Measurements from ENCODE around the gene DKKL1.
A peak's percentile ranks its signal among the peaks of the same experiment; 100 is the strongest.

DKKL1 gene

DNA sequence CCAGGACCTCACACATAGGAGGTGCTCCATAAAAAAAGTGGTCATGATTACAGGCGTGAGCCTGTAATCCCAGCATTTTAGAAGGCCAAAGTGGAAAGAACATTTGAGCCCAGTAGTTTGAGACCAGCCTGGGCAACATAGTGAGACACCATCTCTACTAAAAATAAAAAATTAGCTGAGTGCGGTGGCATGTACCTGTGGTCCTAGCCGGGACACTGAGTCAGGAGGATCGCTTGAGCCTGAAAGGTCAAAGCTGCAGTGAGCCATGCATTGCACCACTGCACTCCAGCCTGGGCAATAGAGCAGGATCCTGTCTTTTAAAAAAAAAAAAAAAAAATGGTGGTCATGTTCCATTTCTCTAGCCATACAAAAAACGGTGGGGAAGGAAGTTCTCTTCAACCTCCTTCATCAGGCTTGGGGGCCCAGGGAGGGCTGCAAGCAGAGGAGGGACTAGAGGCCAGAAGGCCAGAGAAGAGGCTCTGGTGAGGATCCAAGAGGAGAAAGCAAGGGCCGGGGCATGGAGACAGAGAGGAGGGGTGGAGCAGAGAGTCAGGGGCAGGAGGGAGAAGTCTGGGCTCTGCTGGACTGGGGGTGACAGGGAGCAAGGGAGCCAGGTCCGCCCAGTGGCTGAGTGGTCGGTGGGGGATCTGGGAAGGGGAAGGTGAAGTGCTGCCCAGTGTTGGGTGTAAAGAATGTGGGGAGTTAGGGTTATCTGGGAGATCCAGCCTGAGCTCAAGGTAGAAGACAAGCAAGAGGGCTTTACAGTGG is 33.2 kb downstream of the DKKL1 start:
- DNase-seq = no peak

DNA sequence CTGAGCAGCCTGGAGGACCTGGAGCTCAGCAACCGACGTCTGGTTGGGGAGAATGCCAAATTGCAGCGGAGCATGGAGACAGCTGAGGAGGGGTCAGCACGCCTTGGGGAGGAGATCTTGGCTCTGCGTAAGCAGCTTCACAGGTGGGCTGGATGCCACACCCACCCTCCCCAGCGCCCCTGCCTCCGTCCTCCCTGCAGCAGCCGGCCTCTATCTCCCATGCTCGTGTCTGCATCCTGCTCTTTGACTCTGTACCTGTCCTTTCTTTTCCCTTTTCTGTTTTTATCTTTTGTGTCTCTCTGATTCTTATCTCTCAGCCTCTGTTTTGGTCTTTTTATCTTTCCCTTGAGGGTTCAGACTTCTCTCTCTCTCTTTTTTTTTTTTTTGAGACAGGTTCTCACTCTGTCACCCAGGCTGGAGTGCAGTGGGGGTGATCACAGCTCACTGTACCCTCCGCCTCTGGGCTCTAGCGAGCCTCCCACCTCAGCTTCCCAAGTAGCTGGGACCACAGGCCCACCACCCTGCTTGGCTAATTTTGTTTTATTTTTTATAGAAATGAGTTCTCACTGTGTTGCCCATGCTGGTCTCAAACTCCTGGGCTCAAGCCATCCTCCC is 34.4 kb downstream of the DKKL1 start:
- DNase-seq = no peak

DNA sequence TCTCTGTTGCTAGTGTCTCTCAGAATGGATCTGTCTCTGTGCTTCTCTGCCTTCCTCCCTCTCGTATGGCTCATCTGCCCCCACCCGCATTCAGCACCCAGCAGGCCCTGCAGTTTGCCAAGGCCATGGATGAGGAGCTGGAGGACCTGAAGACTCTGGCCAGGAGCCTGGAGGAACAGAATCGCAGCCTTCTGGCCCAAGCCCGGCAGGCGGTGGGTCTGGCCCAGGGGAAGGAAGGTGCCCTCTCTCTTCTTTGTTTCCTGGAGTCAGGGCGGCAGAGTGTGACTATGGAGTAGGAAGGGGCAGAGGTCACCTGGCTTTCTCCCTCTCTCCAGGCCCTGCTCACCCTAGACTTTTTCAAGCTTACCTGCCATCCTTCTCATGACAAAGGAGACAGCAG is 35.3 kb downstream of the DKKL1 start:
- no peak for DNase-seq

DNA sequence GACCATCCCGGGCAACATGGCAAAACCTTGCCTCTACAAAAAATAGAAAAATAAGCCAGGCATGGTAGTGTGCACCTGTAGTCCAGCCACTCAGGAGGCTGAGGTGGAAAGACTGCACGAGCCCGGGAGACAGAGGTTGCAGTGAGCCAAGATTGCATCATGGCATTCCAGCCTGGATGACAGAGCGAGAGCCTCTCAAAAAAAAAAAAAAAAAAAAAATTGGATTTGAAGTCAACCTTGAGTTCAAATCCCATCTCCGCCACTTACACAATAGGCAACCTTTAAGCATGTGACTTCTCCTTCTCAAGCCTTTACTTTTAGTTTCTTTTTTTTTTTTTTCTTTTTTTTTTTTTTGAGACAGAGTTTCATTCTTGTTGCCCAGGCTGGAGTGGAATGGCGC is 36.4 kb downstream of the DKKL1 start:
- no peak for DNase-seq

DNA sequence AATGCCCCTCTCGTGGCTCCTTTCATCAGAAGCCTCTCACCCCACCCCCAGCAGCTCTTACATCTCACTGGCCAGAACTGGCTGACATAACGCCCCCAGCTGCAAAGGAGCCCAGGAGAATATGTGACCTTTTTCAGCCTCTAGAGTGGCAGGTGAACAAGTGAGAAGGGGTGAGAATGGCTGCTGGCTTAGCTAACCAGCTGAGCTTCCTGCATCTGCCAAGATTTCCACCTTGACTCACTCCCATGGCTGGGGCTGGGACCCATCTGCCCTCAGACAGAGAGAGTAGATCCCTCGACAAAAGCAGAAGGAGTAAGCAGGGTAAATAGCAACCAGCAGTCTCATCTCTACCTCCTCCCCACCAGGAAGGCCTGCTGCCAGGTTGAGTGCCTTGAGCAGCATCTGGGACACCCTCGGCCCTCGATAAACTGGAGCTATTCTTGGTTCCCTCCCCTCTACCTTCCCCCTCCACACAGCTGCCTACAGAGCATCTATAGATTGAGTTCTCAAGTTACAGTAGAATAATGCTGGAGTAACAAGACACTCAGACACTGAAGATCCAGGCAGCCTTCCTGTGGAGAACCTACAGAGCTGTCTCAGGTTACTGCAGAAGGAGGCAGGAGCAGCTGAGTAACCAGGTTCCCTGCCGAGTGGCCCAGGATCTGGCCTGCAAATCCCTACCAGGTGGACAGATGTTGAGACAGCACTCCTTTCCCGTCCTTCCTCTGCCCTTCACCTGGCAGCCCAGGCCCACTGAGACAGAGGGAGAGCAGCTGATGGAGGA is 39.9 kb downstream of the DKKL1 start:
- peak; percentile 5 for DNase-seq

DNA sequence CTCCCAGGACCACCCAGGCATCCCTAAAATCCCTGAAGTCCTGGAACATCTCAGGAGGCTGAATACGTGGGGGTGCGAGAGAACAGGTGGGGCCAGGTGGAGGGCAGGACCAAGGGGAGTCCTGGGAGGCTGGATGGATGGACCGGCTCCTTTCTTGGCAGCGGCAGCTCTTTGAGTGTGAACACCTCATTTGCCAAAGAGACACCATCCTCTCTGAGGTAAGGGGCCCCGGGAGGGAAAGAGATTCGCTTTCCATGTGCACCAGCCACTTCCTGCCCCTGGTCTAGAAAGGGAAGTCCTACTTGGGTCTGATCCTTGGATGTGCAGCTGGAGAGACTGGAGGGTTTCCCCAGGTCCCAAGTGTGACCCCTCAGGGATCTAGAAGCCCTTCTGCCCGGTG is 43.4 kb downstream of the DKKL1 start:
- no peak for DNase-seq

DNA sequence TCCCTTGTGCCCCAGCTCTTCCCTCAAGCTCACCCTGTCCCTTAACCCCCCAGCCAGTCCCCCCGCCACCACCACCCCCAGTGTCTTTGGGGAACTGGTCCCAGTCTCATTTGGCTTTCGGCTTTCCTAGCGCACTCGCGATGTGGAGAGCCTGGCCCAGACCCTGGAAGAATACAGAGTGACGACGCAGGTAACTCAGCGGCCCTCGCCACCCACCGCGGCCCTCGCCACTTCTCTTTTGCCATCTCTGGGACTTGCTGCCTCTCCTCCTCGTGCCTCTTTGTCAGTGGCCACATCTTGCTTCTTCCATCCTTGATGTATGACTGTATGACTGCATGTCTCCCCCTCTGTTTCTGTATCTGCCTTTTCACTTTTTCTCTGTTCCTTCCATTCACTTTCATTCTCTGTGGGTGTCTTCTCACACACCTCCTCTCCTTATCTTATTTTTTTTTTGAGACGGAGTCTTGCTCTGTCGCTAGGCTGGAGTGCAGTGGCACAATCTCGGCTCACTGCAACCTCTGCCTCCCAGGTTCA is 43.9 kb downstream of the DKKL1 start:
- no peak for DNase-seq

DNA sequence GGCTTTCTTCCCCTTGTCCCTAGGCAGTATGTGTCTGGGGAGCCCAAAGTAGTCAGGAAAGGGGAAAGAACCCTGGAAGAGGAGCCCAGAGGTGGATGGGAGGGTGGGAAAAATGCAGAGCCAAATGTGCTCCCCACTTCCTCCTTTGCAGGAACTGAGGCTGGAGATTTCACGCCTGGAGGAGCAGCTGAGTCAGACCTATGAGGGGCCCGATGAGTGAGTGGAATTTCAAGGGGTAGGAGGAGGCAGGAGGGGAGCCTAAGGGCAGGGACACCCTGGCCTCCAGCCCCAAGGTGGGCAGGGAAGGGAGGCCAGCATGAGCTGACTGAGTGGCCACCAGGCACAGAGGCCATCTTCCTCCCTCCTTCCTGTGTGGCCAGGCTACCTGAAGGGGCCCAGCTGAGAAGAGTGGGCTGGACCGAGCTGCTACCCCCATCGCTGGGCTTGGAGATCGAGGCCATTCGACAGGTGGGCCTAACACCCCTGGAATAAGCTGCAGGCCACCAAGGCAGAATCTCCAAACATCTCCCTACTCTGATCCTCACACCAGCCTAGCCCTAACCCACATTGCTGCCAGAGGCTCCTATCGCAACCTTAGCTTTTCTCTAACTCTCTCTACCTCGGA is 45.3 kb downstream of the DKKL1 start:
- no peak for DNase-seq

DNA sequence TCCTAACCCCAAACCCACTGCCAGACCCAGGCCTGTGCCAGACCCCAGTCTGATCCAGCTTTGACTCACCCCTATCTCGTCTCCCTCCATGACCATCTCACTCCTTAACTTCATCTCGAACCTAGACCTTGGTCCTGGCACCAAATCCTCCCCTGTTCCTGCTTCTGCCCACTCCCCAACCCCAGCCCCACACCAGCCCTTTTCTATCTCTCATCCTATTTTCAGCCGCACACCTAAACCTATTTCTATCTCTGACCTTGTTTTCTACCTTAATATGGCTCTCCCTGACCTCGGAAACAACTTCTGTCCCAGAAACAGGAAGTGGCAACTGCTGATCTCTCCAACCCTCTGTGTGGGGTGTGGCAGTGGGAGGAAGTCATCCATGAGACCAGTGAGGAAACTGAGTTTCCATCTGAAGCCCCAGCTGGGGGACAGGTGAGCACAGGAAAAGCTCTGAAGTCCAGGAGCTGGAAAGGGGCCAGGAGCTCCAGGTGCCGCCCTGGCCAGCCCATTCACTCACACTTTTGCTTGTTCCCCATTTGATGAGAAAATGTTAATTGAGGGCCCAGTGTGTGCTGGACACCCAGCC is 45.9 kb downstream of the DKKL1 start:
- no peak for DNase-seq

DNA sequence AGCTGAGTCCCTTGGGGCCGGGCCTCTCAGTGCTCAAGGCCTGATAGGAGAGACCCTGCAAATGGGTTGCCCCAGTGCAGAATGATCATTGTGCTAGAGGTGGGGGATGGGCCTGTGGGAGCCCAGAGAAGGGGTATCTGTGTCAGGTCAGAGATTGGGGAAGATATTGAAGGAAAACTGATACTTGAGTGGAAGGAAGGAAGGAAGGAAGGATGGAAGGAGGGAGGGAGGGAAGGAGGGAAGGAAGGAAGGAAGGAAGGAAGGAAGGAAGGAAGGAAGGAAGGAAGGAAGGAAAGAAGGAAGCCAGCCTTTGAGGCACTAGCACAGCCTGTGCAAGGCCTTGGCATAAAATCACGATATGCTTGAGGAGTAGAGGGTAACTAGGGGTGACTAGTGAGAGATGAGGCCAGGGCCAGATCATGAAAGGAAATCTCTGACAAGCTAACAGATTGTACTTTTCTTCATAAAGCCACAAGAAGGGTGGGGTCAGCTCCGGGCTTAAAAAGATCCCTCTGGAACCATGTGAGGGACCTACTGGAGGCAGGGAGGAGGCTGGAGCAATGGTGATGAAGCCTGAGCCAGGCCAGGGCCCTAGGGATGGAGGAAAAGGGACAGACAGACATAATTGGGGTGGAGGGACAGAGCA is 48.1 kb downstream of the DKKL1 start:
- no peak for DNase-seq

DNA sequence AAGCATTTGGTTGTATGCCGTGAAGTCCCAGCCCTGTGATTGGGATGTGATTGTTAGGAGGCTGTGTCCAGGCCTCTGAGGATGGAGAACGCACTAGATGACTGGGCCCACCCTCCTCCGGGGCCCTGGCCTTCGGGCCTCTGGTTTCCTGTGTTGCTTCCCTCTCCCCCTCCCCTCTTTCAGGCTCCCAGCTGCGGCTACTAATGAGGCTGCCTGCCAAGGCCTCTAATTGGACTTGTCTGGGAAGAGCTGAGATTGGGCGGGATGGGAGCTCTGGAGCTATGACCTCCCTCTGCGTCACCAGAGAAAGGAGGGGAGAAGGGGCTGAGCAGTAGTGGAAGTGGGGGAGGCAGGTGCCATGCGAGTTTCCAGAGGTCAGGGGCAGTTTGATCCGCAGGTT is 49.7 kb downstream of the DKKL1 start:
- no peak for DNase-seq

DNA sequence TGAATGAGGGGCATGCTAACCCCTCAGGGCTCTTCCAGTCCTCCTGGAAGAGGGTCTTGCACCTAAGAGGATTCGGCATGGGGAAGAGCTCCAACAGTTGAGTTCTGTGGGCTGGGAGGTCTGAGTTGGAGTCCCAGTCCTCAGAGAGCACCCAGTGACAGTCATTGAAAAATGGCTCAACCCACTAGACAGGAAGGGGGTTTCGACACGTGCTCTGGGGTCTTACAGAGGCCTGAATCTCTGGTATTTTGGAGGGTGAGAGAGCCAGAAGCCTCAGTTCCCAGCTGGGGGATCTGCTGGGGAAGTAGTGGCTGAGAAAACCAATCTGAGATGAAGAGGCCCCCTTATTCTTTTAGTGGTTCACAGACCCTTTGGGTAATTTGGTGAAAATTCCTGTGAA is 50.6 kb downstream of the DKKL1 start:
- DNase-seq = no peak

DNA sequence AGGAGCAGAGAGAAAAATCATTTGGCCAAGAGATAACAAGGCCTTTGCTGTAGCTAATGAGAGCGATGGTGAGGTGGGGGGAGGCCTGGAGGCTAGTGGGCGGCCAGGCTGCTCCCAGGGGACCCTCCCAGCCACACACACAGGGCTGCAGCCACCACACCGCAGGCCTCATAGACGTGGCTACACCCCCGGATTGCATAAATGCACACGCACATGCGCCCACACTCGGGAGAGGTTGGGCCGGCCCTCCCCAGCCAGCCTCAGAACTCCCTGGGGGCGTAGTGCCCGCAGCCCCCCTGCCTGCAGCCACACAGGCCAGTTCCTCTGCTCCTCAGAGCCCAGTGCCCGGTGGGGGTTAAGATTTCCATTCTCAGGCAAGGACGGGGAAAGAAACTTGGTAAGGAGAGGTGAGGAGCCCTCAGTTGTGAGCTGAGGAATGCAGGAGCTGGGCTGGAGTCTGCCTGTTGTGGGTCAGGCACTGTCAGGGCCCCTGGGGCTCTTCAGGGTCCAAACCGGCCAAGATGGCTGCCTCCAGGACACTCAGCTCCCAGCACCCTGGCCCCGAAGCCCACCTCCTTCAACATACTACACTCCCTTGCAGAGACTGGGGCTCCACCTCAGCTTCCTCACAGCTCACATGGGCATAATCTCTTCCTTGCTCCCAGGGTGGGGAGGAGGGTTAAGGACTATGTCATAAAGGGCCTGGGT is 51.6 kb downstream of the DKKL1 start:
- no peak for DNase-seq

DNA sequence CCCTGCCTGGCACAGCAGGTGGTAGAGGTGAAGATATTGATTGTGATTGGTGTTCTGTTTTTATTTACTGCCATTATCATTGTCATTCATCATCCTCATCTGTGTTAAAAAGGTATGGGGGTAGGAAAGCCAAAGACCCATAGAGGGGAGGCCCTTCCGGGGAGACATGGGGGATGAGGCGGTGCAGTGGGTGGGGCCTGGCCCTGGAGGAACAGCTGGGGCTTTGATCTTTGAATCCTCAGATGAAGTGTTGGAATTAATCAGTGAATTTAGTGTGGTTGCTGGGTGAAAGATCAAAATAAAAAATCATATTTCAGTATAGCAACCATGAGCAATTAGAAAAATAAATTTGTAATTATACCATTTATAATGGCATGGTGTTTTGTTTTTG is 52.1 kb downstream of the DKKL1 start:
- no peak for DNase-seq

DNA sequence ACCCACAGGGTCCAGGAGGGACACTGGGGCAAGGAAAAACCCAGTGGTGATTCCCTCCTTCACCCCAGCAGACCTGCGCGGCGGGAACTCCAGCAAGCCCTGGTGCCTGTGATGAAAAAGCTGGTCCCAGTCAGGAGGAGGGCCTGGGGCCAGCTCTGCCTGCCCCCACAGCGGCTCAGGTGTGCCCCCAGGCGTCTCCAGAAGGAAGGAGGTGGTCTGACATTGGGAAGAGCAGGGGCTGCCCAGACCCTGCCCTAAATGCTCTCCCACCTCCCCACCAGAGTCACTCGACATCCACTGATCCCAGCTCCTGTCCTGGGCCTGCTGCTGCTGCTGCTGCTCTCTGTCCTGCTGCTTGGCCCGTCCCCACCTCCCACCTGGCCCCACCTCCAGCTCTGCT is 53.4 kb downstream of the DKKL1 start:
- no peak for DNase-seq

DNA sequence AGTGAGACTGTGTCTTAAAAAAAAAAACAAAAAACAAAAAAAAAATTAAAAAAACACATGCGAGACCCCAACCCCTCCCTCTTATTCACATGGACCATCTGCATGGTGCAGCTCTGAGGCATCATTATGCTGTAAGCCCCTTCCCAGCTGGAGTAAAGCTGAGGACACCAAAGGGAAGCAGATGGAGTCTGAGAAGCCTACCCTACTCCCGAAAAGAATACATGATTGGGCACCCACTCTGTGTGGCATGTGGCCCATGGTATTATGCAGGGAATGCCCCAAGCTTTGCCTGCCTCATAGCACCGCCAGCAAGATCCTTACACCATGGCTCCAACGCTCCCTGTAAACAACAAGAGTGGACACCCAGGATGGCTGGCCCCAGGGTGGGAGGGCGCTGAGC is 54.8 kb downstream of the DKKL1 start:
- no peak for DNase-seq

DNA sequence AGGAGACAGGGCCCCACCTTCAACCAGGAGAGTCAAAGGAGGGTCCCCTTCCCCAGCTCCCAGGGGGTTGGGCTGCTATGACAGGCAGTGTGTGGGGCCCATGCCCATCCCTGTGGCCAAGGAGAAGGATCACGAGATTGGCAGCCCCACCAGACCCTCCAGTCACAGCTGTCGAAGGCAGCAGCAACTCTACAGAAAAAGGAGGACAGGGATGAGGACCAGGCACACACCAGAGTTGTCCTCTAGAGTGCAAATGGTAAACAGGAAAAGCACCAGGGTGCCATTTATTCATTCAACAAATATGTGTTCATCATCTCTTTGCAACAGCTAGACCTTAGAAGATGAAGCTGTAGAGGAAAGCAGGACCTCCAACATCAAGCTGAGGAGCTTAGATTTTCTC is 55.5 kb downstream of the DKKL1 start:
- no peak for DNase-seq

DNA sequence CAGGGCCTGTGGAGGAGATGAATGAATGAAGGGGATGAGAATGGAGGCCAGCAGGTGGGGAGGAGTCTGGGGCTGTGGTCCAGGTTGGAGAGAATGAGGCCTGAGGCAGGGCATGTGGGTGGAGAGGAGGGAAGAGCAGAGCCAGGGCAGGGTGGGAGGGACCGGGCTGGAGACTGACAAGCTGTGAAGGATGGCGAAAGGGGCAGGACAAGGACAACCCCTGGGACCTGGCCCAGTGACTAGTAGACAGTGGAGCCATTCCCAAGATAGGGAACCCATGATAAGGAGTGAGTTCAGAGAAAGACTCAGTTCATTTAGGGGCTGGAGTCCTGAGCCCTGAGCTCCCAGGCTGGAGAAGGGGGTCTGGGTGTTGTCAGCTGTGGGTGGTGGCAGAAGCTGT is 56.5 kb downstream of the DKKL1 start:
- DNase-seq = no peak

DNA sequence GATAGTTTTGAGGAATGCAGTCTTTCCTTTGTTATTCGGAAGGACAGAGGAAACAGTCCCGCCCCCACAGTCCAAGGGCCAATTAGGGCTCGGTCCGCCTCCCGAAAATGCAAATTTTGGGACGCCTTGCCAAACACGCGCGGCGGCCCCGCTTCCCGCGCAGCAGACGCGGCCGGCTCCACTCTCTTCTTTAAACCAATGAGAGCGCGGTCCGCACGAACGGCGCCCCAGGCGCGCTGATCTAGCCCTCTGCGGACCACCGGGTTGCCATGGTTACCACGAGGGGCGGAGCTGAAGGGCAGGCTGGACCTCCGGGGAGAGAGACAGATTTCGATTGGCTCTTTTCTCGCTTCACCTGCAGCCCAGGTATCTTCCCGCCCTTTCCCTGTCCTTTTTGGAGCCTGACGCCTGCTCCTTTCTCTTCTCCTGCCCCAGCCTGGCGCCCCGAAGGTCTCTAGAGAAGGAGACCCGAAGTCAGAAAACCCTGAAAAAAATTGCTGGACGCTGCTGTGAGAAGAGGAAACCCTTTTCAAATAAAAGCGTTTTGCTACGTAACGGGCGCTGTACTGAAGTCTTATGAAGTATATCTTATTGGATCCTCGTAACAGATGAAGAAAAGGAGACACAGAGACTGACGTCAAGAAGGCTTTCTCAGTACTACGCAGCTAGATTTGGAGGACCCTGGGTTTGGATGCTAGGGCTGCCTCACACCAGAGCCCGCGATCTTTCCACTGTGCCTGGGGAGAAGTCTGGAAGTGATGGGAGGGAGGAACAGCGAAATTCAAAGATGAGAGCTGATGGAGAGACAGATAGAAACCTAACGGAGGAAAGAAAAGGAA is 57.6 kb downstream of the DKKL1 start:
- peak; percentile 19 for DNase-seq

DNA sequence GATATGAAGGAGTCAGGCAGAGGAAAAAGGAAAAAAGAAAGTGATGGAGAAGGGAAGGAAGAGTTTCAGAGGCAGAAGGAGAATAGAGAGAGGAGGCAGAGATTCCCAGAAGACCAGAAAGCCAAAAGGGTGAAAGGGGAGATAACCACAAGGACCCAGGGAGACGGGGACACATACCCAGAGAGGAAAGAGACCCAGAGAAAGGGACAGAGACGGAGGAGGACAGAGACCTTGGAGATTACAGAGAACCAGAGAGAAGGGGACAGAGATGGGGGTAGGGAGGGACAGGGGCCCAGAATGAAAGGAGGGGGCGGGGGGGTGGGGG is 58.2 kb downstream of the DKKL1 start:
- no peak for DNase-seq

All from NCI-H526 treated with DMSO at 0.1 percent for 48 hours (cell line).